Measurements from ENCODE around the gene MAIP1. TPM values are rescaled to one million over a fixed set of nuclear protein-coding genes. Genes with fewer than 3 reads are reported as not detected.

The MAIP1 gene
- total RNA-seq (2021) (31.0 TPM in 2 replicates), Bru-seq, nascent RNA (percentile 86 among the genes with signal in this experiment), BruChase-seq, experiment 1, labeled RNA remaining after a 2-hour chase (percentile 77 among the genes with signal in this experiment), BruChase-seq, experiment 2, labeled RNA remaining after a 6-hour chase (percentile 74 among the genes with signal in this experiment)
- long read RNA-seq, transcript MAIP1-202 (5 exons, 1,386 nt) = major isoform, 95 of 109 reads
- long read RNA-seq, partial matches to known transcripts = 0 of 109 reads
- long read RNA-seq, other reads (novel, unspliced or antisense) = 13 of 109 reads

GRCh38 chr2:199955339-199956061 is at the start of gene MAIP1, which contains the start of gene TYW5:
MAIP1 (plus strand) TSS chr2:199955582; CDS start chr2:199955799, 217 bp downstream.
TYW5 (minus strand) TSS chr2:199955491; CDS start chr2:199955470, 21 bp downstream.
- H3K27me3 ChIP-seq (replicated peaks; ENCODE audit: insufficient read depth, low read depth, low read length, poor library complexity) = no peaks in the 10 kb centered on the region
- peak within 1 kb of the TSS; percentile 98 for H3K27ac ChIP-seq (ENCODE audit: low read depth, low read length, poor library complexity, severe bottlenecking)
- no TSS peak for BruUV-seq (replicated peaks)
- TF ChIP-seq CTCF (conservative IDR thresholded peaks at IDR 0.05; ENCODE audit: low read depth, low read length) = 0 out of 2 replicates have a peak, but pooled peaks have one; percentile 19
- no peak for TF ChIP-seq EZH2 (IDR thresholded peaks at IDR 0.05; ENCODE audit: borderline replicate concordance, low read depth, low read length, poor library complexity, severe bottlenecking)
- ChIA-PET CTCF (no interaction called here), POLR2A (ENCODE audit: low non-redundant PET) (no interaction called here)
- peak; percentile 88 for DNase-seq (ENCODE audit: low spot score)
- intact Hi-C loops (cut with micrococcal nuclease; ENCODE audit: unreplicated experiment) = loop anchor here (5.0 kb wide), 1 partner anchor 857 kb away; the partner anchor contains the start of gene BZW1
- H3K4me1 ChIP-seq (ENCODE audit: insufficient read depth, low read length, poor library complexity, severe bottlenecking) = peaks cover 9% of the 10 kb centered on the region
- H3K4me3 ChIP-seq (ENCODE audit: low read depth, low read length, poor library complexity, severe bottlenecking) = peak within 1 kb of the TSS; percentile 67
- H3K9me3 ChIP-seq (ENCODE audit: low read depth, low read length, poor library complexity, severe bottlenecking) = no peaks in the 10 kb centered on the region
- H3K36me3 ChIP-seq (ENCODE audit: insufficient read depth, low read length, poor library complexity, severe bottlenecking) = peaks cover 11% of the 10 kb centered on the region

GRCh38 chr2:199907008-199907714 is 48.2 kb upstream of the MAIP1 start:
- ChIA-PET POLR2A (ENCODE audit: low non-redundant PET) (no interaction called here), CTCF (no interaction called here)
- no peak overlapping the region for H3K4me3 ChIP-seq (ENCODE audit: low read depth, low read length, poor library complexity, severe bottlenecking)
- no peaks in the 10 kb centered on the region for H3K27me3 ChIP-seq (replicated peaks; ENCODE audit: insufficient read depth, low read depth, low read length, poor library complexity)
- no TSS peak for BruUV-seq (replicated peaks)
- no peaks in the 10 kb centered on the region for H3K4me1 ChIP-seq (ENCODE audit: insufficient read depth, low read length, poor library complexity, severe bottlenecking)
- no peak for DNase-seq (ENCODE audit: low spot score)
- H3K36me3 ChIP-seq (ENCODE audit: insufficient read depth, low read length, poor library complexity, severe bottlenecking) = no peaks in the 10 kb centered on the region
- H3K9me3 ChIP-seq (ENCODE audit: low read depth, low read length, poor library complexity, severe bottlenecking) = no peaks in the 10 kb centered on the region
- intact Hi-C loops (cut with micrococcal nuclease; ENCODE audit: unreplicated experiment) = no loop called here
- no peak overlapping the region for H3K27ac ChIP-seq (ENCODE audit: low read depth, low read length, poor library complexity, severe bottlenecking)
- no peak for TF ChIP-seq EZH2 (IDR thresholded peaks at IDR 0.05; ENCODE audit: borderline replicate concordance, low read depth, low read length, poor library complexity, severe bottlenecking)
- TF ChIP-seq CTCF (conservative IDR thresholded peaks at IDR 0.05; ENCODE audit: low read depth, low read length) = no peak

- TF ChIP-seq CTCF (conservative IDR thresholded peaks at IDR 0.05; ENCODE audit: low read depth, low read length) = no peak
- TF ChIP-seq EZH2 (IDR thresholded peaks at IDR 0.05; ENCODE audit: borderline replicate concordance, low read depth, low read length, poor library complexity, severe bottlenecking) = no peak
- ChIA-PET CTCF (no interaction called here), POLR2A (ENCODE audit: low non-redundant PET) (no interaction called here)
- Histone ChIP-seq H3K27me3 (replicated peaks; ENCODE audit: insufficient read depth, low read depth, low read length, poor library complexity) (no peaks in the 10 kb centered on the region), H3K4me1 (ENCODE audit: insufficient read depth, low read length, poor library complexity, severe bottlenecking) (peaks cover 6% of the 10 kb centered on the region), H3K9me3 (ENCODE audit: low read depth, low read length, poor library complexity, severe bottlenecking) (no peaks in the 10 kb centered on the region), H3K36me3 (ENCODE audit: insufficient read depth, low read length, poor library complexity, severe bottlenecking) (no peaks in the 10 kb centered on the region), H3K4me3 (ENCODE audit: low read depth, low read length, poor library complexity, severe bottlenecking) (peak overlapping the region; percentile 90), H3K27ac (ENCODE audit: low read depth, low read length, poor library complexity, severe bottlenecking) (peak overlapping the region; percentile 98)
- intact Hi-C loops (cut with micrococcal nuclease; ENCODE audit: unreplicated experiment) = no loop called here
- no peak for DNase-seq (ENCODE audit: low spot score)
- BruUV-seq (replicated peaks) = TSS peak; percentile 65
These were observed 44.9 kb upstream of the MAIP1 start for GRCh38 chr2:199910338-199911051.
